ENCODE data around the gene POLN.

Gene POLN

DNA sequence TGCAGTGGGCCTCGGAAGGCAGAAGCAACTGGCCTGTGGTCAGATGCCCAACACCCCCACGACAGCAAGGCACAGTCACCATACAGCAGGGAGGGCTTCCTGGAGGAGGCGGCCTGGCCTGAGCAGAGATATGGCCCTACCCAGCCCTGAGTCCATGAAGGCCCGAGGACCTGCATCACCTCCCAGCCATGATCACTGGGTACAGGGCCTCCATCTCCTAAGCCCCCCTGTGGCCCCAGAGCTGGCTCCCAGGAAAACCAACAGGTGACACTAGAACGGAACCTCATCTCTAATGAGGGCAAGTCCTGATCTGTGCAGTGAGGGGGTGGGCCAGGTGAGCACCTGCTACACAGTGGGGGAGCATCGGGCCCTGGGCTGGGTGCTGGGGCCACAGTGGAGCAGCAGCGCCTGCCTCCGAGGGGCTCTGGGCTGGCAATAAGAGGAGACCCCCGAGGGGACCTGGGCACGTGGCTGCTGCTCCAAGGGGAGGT, 46.2 kb upstream of the POLN start:
- no peak overlapping the region for H3K27ac ChIP-seq
- no peaks in the 10 kb centered on the region for H3K27me3 ChIP-seq (replicated peaks)
- in situ Hi-C loops (cut with HindIII; ENCODE audit: low pct_ligation_motif_present, low sequenced_read_pairs): no loop called here
- H3K4me3 ChIP-seq (ENCODE audit: low read depth, low read length): no peak overlapping the region
- DNase-seq: no peak
- TF ChIP-seq, protein P1, sequence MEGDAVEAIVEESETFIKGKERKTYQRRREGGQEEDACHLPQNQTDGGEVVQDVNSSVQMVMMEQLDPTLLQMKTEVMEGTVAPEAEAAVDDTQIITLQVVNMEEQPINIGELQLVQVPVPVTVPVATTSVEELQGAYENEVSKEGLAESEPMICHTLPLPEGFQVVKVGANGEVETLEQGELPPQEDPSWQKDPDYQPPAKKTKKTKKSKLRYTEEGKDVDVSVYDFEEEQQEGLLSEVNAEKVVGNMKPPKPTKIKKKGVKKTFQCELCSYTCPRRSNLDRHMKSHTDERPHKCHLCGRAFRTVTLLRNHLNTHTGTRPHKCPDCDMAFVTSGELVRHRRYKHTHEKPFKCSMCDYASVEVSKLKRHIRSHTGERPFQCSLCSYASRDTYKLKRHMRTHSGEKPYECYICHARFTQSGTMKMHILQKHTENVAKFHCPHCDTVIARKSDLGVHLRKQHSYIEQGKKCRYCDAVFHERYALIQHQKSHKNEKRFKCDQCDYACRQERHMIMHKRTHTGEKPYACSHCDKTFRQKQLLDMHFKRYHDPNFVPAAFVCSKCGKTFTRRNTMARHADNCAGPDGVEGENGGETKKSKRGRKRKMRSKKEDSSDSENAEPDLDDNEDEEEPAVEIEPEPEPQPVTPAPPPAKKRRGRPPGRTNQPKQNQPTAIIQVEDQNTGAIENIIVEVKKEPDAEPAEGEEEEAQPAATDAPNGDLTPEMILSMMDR (IDR thresholded peaks at IDR 0.05; ENCODE audit: low read depth, low read length, missing control alignments): no peak
- no peaks in the 10 kb centered on the region for H3K36me3 ChIP-seq (replicated peaks)

DNA sequence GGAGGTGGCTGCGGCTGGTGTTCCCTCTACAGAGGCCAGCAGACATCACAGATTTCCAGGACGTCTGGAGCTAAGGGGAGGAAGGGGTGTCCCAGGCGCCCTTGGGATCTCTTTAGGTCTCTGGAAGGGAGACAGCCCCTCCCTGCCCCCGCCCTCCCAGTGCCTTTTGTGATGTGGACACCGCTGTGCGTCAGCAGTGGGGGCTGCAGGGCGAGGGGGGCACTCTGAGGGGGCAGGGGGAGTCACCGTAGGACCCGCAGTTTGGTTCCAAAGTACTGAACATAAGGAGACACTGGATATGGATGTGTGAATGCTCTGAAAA, 45.6 kb upstream of the POLN start:
- in situ Hi-C loops (cut with HindIII; ENCODE audit: low pct_ligation_motif_present, low sequenced_read_pairs): no loop called here
- H3K4me3 ChIP-seq (ENCODE audit: low read depth, low read length): no peak overlapping the region
- H3K27ac ChIP-seq: no peak overlapping the region
- DNase-seq: no peak
- H3K27me3 ChIP-seq (replicated peaks): no peaks in the 10 kb centered on the region
- TF ChIP-seq, protein P1 (IDR thresholded peaks at IDR 0.05; ENCODE audit: low read depth, low read length, missing control alignments): no peak
- H3K36me3 ChIP-seq (replicated peaks): no peaks in the 10 kb centered on the region

DNA sequence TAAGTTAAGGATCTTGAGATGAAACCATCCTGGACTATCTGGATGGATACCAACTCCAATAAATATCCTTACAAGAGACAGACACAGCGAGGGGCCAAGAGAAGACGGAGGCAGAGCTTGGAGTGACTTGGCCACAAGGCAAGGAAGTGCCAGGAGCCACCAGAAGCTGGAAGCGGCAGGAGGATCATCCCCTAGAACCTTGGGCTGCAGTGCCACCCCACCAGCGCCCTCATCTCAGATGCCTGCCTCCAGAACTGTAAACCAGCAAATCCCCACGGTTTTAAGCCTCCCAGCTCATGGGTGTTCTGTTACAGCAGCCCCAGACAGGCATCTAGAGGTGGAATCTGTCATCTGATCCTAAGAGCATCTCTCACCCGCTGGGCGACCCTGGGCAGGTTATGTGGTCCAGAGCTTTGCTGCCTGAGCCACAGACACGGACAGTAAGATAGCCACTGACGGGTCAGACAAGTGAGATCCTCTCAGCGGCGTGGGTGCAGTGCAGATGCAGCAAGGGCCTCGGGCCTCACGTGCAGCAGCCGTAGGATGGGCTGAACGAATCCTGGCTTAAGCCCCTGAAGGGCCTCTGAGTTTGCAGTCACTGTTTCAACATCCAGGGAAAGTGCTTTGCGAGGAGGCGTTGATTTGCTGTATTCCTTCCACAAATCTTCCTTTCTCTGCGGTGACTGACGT, 45.1 kb upstream of the POLN start:
- Histone ChIP-seq H3K27ac (no peak overlapping the region), H3K4me3 (ENCODE audit: low read depth, low read length) (no peak overlapping the region), H3K27me3 (replicated peaks) (no peaks in the 10 kb centered on the region), H3K36me3 (replicated peaks) (no peaks in the 10 kb centered on the region)
- DNase-seq: no peak
- TF ChIP-seq, protein P1 (IDR thresholded peaks at IDR 0.05; ENCODE audit: low read depth, low read length, missing control alignments): no peak
- in situ Hi-C loops (cut with HindIII; ENCODE audit: low pct_ligation_motif_present, low sequenced_read_pairs): no loop called here

DNA sequence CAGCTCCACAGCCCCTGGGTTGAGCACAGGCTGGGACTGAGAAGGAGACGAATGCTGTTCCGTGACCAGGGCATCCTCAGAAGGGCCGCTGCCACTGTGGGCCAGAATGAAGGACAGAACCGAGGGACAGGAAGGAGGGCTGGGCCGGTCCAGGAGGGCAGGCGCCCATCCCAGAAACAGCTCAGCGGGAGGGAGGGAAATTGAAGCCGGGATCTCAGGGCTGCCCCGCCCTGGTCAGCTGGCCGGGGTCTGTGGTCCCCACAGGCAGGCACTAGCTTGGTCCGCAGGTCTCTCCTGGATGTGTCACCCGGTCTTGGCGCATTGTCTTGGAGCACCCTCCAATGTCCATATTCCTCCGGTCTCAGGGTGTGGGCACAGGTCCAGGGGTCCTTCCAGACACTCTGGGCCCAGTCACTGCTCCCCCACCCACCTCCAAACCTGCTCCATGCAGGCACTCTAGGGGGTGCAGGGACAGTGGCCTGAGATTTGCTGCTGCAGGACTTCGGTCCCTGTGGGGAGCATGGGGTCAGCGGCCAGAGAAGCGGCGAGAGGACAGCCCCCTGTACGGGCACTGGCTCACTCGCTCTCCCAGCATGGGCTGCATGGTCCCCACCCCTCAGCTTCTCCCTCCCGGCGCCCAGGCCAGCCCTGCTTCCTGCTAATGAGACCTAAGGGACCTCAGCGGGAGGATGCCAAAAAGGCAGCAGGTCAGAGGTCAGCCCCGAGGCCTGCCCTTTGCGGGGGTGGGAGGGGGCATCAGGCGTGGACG, 43.9 kb upstream of the POLN start:
- no peak for DNase-seq
- in situ Hi-C loops (cut with HindIII; ENCODE audit: low pct_ligation_motif_present, low sequenced_read_pairs): no loop called here
- no peaks in the 10 kb centered on the region for H3K27me3 ChIP-seq (replicated peaks)
- H3K27ac ChIP-seq: no peak overlapping the region
- TF ChIP-seq, protein P1 (IDR thresholded peaks at IDR 0.05; ENCODE audit: low read depth, low read length, missing control alignments): no peak
- no peak overlapping the region for H3K4me3 ChIP-seq (ENCODE audit: low read depth, low read length)
- H3K36me3 ChIP-seq (replicated peaks): no peaks in the 10 kb centered on the region

DNA sequence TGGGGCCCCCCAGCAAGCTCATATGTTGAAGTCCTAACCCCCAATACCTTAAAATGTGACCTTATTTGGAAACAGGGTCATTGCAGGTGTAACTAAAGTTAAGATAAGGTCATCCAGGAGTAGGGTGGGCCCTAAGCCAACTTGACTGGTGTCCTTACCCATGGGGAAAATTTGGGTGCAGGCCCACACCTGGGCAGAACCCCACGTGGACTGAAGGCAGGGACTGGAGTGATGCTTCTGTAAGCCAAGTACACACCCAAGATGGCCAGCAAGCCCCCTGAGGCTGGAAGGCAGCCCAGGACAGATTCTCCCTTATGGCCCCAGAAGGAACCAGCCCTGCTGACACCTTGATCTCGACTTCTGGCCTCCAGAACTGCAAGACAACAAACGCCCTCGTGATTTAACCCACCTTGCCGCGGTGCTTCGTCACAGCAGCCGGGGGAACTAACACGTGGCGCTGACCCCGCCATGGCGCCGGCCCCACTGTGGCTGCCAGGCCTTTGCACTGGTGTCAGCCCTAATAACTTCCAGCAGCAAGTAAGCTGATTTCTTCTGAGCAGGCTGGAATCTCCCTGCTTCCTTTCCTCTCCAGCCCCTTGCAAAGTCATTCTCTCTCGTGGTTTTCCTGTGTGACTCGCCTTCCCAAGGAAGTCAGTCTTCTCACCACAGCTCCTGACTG, 43.2 kb upstream of the POLN start:
- in situ Hi-C loops (cut with HindIII; ENCODE audit: low pct_ligation_motif_present, low sequenced_read_pairs): no loop called here
- no peaks in the 10 kb centered on the region for H3K36me3 ChIP-seq (replicated peaks)
- TF ChIP-seq, protein P1 (IDR thresholded peaks at IDR 0.05; ENCODE audit: low read depth, low read length, missing control alignments): no peak
- H3K27ac ChIP-seq: no peak overlapping the region
- peak; percentile 37 for DNase-seq
- H3K4me3 ChIP-seq (ENCODE audit: low read depth, low read length): no peak overlapping the region
- H3K27me3 ChIP-seq (replicated peaks): no peaks in the 10 kb centered on the region

Data from brain microvascular endothelial cell (primary cell).